ENCODE measurements around the gene MTG2. TPM values are rescaled to one million over a fixed set of nuclear protein-coding genes. Genes with fewer than 3 reads are reported as not detected.

MTG2 gene
- total RNA-seq, 1 donor from 2014 or later: 19.5 TPM

DNA sequence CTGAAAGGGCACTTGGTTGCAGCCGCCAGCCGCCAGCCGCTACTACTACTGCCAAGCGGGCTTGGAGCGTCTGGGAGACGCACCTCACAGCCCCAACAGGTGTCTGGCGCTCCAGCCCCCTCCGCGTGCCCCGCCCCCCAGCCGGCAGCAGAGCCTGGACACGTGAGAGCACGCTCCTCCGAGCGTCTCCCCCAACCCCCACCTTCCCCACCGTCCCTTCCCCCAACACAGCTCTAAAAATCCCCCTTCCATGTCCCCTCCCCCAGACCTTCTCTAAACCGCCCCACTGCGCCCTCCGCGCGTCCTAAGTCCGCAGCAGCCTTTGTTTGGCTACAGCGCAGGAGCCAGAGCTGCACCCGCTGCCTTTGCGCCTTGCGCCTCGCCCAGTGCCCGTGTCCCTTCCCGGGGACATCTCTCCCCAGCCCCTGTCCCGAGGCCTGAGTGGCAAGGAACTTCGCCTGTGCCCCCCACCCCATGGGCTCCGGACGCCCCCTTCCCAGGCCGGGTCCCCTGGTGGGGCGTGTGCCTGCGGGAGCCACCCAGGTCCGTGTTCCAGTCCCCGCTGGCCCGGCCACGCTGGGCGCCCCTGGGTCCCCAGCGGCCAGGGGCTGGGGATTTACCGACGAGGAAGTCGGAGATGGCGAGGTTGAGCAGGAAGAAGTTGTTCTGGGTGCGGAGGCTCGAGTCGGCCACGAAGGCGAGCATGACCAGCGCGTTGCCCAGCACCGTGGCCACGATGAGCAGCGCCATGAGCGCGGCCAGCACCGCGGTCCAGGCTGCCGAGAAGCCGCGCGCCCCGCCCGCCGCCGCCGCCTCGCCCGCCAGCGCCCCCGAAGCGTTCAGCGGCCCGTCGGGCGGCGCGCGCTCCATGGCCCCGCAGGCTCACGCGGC, 36.5 kb downstream of the MTG2 start:
- TF ChIP-seq, protein P1, sequence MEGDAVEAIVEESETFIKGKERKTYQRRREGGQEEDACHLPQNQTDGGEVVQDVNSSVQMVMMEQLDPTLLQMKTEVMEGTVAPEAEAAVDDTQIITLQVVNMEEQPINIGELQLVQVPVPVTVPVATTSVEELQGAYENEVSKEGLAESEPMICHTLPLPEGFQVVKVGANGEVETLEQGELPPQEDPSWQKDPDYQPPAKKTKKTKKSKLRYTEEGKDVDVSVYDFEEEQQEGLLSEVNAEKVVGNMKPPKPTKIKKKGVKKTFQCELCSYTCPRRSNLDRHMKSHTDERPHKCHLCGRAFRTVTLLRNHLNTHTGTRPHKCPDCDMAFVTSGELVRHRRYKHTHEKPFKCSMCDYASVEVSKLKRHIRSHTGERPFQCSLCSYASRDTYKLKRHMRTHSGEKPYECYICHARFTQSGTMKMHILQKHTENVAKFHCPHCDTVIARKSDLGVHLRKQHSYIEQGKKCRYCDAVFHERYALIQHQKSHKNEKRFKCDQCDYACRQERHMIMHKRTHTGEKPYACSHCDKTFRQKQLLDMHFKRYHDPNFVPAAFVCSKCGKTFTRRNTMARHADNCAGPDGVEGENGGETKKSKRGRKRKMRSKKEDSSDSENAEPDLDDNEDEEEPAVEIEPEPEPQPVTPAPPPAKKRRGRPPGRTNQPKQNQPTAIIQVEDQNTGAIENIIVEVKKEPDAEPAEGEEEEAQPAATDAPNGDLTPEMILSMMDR (IDR thresholded peaks at IDR 0.05; ENCODE audit: insufficient read depth, low read length, poor library complexity, severe bottlenecking): no peak
- Histone ChIP-seq H3K27me3 (ENCODE audit: control insufficient read depth, insufficient read depth, low read length) (peaks cover 92% of the 10 kb centered on the region), H3K36me3 (ENCODE audit: control insufficient read depth, insufficient read depth, low read length) (no peaks in the 10 kb centered on the region), H3K4me3 (ENCODE audit: low read depth, low read length) (no peak overlapping the region)
- no peak for DNase-seq (ENCODE audit: low read depth)

DNA sequence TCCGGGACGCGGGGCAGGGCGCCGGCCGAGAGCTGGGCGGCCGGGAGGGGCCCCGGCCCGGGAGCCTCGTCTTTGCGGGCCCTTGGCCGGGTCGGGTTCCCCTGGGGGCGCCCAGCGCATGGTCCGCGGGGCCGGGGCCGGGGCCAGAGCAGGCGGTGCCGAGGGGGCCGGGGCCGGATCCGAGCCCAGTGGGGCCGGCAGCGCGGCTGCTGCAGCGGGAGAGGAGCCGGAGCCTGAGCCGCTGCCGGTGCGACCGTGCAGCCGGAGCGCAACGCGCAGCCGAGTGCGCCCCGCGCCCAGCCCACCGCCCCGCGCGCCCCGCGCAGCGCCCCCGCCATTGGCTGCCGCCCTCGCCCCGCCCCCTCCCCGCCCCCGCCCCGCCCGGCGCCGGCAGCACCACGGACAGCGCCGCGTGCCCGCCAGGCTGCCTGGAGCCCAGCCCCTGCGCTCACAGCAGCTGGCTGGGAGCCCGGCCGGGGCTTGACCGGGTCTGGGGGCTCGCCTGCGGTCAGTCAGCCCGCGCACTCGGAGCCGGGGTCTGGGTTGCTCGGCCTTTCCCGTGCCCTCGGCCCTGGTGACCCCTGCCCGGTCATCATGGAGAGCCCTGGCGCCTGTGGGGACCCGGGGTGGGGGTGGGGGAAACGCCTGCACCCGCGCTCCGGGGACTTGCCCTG, 37.3 kb downstream of the MTG2 start, which contains the start of gene HRH3:
TSS of gene HRH3 (minus strand) at position 287 of the 674 bp plus-strand sequence. CDS start 308 bp downstream, outside the sequence.
- Histone ChIP-seq H3K36me3 (ENCODE audit: control insufficient read depth, insufficient read depth, low read length) (no peaks in the 10 kb centered on the region), H3K27me3 (ENCODE audit: control insufficient read depth, insufficient read depth, low read length) (peaks cover 93% of the 10 kb centered on the region), H3K4me3 (ENCODE audit: low read depth, low read length) (no peak within 1 kb of the TSS)
- no peak for DNase-seq (ENCODE audit: low read depth)
- TF ChIP-seq, protein P1 (IDR thresholded peaks at IDR 0.05; ENCODE audit: insufficient read depth, low read length, poor library complexity, severe bottlenecking): no peak

DNA sequence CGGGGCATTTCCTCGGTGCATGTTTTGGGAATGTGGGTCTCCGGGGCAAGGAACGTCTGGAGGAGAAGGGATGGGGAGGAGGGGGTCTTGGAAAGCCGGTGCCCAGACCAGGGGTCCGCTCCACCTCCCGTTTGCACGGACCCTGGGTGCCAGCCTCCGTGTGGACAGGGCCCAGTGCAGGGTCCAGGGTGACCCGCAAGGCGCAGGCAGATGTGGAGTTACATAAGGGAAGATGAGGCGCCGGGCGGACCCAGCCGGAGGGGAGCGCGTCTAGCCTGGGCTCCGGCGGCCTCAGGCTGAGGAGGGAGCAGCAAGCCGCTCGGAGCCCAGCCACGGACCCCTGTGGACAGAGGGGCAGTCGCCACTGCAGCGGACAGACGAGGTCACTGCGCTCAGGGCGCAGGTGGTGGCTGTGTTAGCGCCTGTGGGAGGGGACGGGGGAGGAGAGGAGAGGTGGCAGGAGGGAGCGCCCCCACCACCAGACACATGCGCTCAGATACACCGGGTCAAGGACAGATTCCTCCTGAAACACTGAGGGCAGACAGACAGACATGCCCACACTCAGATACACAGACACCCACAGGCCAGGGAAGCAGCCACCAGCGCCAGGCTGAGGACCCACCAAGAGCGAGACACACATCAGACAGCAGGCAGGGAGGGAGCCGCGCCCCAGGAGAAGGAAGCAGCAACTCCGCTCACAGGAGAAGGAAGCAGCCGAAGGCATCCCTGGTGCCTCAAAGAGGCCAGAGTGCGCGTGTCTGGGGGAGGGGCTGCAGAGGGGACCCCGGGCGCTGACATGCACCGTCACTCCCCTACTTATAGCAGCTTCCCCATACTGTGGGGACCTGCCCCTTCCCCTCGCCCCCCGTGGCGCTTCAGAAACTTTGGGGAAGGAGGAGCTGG, 38.1 kb downstream of the MTG2 start:
- peaks cover 90% of the 10 kb centered on the region for H3K27me3 ChIP-seq (ENCODE audit: control insufficient read depth, insufficient read depth, low read length)
- TF ChIP-seq, protein P1 (IDR thresholded peaks at IDR 0.05; ENCODE audit: insufficient read depth, low read length, poor library complexity, severe bottlenecking): no peak
- no peak for DNase-seq (ENCODE audit: low read depth)
- H3K36me3 ChIP-seq (ENCODE audit: control insufficient read depth, insufficient read depth, low read length): no peaks in the 10 kb centered on the region
- H3K4me3 ChIP-seq (ENCODE audit: low read depth, low read length): no peak overlapping the region

DNA sequence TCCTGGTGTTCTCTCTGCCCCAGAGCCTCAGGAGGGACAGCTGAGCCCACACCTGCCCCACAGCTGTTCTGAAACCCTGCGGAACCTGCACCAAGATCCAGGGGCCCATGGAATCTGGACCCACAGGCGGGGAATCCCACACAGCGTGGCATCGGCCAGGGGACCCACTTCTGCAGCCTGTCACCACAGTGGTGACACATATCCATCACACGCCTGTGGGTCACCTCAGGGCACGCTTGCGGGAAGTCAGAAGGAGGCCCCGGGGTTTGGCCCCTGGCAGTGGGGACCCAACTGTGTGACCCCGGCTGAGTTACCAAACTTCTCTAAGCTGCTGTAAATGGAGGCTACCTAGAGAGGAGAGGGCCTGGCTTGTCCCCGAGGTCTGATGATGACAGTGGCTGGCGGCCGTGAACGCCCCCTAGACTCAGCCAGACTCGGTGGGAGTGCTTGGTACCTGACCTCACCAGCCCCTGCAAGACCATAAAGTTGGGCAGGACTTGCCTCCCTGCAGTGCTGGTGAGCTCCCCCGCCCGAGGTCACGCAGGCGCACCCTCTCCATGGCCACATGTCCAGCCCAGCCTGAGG, 39.5 kb downstream of the MTG2 start:
- Histone ChIP-seq H3K27me3 (ENCODE audit: control insufficient read depth, insufficient read depth, low read length) (peaks cover 91% of the 10 kb centered on the region), H3K36me3 (ENCODE audit: control insufficient read depth, insufficient read depth, low read length) (no peaks in the 10 kb centered on the region), H3K4me3 (ENCODE audit: low read depth, low read length) (no peak overlapping the region)
- TF ChIP-seq, protein P1 (IDR thresholded peaks at IDR 0.05; ENCODE audit: insufficient read depth, low read length, poor library complexity, severe bottlenecking): no peak
- DNase-seq (ENCODE audit: low read depth): no peak

DNA sequence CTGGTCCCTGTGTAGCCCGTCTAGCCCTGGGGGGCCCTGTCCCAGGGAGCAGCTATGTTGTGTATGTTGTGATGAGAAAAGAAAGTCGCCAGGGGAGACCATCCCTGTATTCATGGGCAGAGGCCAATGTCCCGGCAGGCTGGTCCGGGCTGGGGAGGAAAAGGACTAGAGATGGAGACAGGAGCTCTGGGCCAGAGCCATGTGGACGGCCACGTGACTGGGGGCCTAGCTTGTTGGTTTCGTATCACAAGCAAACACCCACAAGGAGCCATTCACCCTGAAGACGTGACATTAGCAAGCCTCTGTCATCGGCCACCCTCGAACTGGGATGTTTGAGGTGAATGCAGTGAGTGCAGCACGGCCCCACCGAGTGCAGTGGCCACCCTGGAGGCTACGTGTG, 40.1 kb downstream of the MTG2 start:
- Histone ChIP-seq H3K27me3 (ENCODE audit: control insufficient read depth, insufficient read depth, low read length) (peaks cover 91% of the 10 kb centered on the region), H3K4me3 (ENCODE audit: low read depth, low read length) (no peak overlapping the region), H3K36me3 (ENCODE audit: control insufficient read depth, insufficient read depth, low read length) (no peaks in the 10 kb centered on the region)
- TF ChIP-seq, protein P1 (IDR thresholded peaks at IDR 0.05; ENCODE audit: insufficient read depth, low read length, poor library complexity, severe bottlenecking): no peak
- no peak for DNase-seq (ENCODE audit: low read depth)
